NCI-H128 (cell line): Measurements from ENCODE around the gene ACAP2.
"Not testable (repeated sequence)": the region's sequence is repeated elsewhere in the genome, so short reads cannot be mapped to it uniquely, and the experiment has no call there.

Experiments
- DNase-seq: peaks from one replicate; lab custom pipeline; 2025; ENCODE audit not compliant: unreplicated experiment; lab: John Stamatoyannopoulos, UW

Gene ACAP2

DNA sequence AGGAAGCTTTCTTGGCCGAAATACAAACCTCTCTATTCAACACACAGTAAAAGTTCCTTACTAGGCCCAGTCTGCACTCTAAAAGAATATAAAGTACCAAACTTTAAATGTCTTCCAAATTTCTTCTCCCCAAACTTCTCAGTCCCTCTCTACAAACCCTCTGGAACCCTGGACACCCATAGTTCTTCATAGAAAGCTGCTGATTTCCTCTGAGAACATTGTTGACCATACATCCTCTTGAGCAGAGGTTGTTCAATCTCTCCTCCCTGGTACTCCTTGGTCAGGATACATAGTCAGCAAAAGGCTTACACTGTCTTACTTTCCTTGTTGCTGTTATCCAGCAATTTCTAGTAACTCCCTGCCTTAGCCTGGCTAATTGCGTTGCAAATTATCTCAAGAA, 3.1 kb upstream of the ACAP2 start:
- DNase-seq = no peak

DNA sequence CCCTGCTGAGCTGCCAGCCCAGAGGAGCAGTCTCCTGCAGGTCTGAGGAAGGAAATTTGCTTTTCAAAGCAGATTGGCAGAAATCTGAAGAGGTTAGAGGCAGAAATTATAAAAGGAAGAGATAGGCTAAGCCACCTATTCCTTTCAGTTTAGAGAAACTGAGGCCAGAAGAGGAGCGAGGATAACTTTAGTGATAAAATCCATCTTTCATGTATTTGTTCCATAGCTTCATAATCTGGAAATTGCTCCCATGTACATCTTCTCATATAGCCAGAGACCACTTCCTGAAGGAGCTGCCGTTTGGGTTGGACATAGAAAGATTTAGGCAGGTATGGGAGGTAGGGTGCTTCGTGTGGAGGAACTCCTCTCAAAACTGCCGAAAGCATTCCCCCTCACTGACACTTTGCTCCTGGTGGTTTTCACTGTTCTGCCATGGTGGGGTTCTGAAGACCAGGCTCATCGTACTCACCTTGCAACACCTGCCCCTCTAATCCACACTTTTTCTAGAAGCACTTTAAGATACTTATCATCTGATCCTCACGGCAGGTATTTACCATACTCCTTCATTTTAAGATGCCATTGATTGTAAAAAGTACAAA, 670 bp upstream of the ACAP2 start:
- DNase-seq = no peak

DNA sequence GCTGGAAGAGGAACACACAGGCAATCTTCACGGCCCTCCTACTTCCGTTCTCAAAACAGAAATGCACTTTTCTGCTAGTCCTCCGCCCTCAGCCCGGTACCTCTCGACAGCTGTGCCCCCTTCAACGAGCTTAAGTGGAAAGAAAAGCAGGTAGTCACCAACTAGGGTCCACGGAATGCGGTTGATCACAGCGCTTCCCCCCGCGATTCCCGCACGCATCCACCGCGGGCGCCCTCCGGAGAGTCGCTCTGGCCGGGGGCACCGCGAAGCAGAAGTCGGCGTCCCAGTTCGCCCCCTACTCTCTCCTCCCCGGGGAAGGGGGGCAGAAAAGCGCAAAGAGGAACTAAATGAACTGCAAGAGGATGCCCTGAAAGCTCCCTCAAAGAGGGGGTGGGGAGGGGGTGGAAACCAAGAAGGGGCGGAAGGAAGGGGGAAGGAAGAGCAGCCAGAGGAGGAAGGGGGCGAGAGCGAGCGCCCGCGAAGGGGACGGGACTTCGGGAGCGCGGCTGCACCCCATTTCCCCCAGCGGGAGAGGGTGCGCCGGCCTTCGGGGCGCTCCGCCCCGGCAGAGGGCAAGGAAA, 738 bp downstream of the ACAP2 start:
- peak; percentile 15 for DNase-seq

DNA sequence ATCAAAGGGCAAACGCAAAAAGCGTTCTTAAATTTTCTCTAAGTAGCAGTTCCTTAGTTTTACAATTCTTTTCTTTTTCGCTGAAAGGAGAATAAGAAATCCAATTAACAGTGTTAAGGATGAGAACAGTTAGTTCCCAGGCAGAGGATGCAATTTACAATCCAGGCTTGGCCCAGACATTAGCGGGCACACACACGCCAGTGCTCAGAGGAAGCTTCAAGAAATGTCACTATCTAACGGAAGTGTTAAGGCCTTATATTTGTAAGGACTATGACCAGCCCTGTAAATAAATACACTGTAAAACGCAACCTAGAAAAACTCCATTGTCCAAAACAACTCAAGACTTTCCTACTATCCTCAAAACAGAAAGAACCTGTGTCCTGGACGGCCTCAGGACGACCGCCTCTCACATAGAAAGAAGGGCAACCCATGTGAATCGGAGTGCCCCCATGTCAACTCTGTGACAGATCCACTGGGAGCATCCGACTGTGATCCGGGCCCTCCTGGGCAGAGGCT, 1.3 kb downstream of the ACAP2 start:
- DNase-seq = no peak

DNA sequence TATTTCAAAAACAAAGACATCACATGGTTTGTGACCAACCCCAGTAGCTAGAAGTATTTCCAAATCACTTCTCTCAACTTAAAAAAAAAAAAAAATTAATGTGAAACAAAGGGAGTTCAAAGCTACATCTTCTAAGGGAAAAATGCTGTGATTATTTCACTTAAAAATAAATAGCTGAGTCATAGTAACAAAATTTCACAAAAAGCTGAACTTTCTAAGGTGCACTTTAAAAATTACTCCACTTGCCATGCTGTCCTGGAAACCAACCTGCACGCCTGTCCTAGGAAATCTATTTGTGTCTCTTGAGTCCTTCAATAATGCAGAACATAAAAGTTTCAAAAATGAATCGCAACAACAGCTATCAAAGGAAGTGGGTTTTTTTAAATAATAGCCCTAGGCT, 1.8 kb downstream of the ACAP2 start:
- DNase-seq = no peak

DNA sequence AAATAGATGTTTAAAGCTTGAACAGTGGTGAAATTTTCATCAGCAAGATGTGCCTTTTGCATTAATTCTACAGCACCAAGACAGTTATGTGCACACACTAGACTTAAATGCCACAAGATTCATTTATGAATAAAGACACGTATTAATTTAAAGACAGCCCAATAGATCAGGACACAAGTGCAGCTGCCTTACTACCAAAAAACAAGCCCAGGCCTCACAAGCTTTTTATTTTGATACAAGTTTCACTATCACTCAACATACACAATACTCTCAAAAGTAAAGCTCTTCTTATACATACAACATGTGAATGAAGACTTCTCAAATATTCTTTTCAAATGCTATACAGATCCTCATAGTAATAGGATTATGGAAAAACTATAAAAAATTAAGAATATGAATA, 2.4 kb downstream of the ACAP2 start:
- DNase-seq = no peak

DNA sequence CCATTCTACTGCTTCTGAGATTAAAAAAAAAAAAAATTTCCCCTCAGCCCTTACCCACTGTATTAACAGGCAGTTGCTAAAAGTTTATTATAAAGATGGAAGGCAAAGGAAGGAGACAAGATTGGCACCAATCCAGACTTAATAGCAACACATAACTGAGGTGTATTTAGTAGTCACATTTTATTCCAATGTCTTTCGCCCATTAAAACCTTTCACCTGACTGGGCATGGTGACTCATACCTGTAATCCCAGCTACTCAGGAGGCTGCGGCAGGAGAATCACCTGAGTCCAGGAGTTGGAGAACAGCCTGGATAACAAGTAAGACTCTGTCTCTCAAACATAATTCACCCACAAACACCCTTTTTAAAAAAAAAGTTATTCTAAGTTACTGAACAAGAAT, 4.4 kb downstream of the ACAP2 start:
- DNase-seq = no peak

DNA sequence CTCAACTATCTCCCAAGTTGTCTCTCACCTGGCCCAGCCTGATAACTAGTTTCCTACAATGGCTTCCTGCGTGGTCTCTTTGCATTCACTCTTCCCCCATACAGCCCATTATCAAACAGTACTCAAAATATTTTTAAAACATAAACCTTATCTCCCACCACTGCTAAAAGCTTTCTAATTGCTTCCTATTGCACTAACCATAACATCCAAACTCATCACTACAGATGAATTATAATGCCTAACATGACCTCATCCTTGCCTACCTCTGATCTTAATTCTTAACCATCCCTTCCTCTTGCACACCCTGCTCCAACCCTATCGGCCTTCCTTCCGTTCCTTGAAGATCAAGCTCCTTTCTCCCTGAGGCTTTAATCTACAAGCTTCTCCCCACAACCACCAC, 17.0 kb downstream of the ACAP2 start:
- DNase-seq = no peak

DNA sequence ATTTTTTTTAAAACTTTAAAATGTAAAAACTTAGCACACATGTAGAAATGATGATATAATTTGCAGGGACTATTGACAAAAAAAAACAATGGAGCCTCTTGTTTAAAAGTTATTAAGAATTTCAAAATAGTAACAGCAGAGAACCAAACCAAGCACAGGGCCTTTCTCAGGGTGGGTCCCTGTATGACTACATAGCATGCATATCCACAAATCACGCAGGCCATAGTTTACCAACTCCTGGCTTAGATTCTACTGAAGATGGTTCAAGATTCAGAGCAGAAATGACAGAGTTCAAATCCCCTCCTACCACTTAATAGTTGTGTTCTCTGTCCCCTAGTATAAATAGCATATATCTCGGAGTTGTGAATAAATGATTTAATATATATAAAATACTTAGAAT, 19.0 kb downstream of the ACAP2 start:
- DNase-seq = no peak

DNA sequence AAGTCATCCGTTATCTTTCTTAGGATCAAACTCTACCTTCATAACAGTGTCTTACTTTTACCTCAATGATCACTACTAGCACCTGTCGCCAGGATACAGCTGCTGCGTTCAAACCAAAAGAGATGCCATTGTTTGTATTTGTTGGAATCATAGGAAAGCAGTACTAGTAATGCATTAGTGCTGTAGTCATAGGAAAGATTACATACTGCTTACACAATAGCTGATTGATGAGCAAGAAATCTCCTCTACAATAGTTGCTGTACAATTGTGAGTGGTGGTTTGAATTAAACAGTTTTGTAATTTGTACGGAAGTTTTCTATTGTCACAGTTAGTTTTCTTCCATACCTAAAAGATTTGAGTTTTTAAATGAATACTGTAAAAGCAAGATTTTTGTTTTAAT, 21.4 kb downstream of the ACAP2 start:
- no peak for DNase-seq

DNA sequence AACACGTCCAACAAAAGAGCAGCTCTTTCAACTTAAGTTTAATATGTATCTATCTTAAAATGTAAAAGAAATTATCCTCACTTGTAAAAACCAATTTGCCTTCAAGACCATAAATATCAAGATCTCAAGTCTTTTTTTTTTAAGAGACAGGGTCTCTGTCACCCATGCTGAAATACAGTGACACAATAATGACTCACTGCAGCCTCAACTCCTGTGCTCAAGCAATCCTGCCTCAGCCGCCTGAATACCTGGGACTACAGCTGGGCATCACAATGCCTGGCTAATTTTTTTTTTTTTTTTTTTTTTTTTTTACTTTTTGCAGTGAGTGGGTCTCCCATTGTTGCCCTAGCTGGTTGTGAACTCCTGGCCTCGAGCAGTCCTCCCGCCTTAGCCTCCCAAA, 26.0 kb downstream of the ACAP2 start:
- no peak for DNase-seq

DNA sequence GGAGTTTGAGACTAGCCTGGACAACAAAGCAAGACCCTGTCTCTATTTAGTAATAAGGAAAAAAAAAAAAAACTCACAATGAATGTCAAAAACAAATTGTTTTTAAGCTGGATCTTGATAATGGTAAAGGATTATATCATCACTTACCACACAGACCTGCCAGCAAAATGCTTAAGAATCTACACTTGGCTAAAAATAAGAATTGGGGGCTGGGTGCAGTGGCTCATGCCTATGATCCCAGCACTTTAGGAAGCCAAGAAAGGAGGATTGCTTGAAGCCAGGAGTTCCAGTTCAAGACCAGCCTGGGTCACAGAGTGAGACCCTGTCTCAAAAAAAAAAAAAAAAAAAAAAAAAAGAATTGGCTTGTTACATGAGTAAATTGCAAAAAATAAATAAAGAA, 31.0 kb downstream of the ACAP2 start:
- DNase-seq = no peak

DNA sequence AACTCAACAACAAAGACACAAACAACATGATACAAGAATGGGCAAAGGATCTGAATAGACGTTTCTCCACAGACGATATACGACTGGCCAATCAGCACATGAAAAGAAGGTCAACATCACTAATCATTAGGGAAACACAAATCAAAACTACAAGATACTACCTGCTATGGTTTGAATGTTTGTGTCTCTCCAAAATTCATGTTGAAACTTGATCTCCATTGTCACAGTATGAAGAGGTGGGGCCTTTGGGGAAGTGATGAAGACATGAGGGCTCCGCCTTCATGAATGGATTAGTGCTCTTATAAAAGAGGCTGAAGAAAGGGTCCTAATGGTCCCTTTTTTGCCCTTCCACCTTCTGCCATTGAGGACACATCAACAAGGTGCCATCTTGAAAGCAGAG, 32.3 kb downstream of the ACAP2 start:
- no peak for DNase-seq

DNA sequence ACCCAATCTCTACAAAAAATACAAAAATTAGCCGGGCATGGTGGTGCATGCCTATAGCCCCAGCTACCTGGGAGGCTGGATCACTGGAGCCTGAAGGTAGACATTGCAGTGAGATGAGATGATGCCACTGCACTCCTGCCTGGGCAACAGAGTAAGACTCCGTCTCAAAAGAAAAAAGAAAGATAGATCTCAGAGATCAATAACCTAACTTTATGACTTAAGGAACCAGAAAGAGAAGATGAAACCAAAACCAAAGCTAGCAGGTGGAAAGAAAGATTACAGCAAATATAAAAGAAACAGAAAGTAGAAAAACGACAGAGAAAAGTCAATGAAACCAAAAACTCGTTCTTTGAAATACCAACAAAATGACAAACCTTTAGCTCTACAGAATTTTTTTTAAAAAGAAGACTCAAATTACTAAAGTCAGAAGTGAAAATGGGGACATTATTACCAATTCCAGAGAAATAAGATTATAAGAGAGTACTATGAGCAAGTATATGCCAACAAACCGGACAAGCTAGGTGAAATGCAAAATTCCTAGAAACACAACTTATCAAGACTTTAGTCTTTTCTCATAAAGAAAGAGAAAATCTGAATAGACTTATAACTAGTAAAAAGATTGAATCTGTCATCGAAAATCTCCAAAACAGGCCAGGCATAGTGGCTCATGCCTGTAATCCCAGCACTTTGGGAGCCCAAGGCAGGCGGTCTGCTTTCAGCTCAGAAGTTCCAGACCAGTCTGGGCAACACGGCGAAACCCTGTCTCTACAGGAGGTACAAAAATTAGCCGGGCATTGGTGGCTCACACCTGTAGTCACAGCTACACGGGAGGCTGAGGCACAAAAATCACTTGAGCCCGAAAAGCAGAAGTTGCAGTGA, 35.0 kb downstream of the ACAP2 start:
- no peak for DNase-seq

DNA sequence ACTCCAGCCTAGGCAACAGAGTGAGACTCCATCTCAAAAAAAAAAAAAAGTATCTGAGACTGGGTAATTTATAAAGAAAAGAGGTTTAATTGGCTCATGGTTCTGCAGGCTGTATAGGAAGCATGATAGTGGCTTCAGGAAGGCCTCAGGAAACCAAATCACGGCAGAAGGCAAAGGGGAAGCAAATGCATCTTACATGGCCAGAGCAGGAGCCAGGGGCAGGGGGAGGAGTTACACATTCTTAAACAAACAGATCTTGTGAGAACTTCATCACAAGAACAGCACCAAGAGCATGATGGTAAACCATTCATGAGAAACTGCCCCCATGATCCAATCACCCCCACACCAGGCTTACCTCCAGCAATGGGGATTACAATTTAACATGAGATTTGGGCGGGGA, 37.2 kb downstream of the ACAP2 start:
- no peak for DNase-seq

DNA sequence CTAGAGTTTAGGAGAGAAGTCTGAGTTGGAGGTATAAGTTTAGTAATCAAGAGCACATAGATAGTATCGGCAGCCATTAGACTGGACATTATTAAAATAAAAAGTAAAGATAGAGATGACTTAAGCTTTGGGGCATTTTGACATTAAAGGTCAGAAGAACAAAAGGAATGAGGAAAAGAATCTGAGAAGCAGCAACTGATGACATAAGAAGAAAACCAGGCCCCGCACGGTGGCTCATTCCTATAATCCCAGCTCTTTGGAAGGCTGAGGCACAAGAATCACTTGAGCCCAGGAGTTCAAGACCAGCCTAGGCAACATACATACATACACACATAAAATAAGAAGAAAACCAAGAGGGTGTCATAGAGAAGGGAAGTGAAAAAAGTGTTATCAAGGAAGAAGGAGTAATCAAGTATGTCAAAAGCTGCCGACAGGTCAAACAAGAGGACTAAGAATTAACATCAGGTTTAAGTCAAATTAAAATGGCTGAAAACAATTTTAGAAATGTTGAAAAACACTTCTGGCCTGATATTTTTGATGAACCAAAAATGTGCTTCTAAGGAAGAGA, 38.9 kb downstream of the ACAP2 start:
- DNase-seq = no peak

DNA sequence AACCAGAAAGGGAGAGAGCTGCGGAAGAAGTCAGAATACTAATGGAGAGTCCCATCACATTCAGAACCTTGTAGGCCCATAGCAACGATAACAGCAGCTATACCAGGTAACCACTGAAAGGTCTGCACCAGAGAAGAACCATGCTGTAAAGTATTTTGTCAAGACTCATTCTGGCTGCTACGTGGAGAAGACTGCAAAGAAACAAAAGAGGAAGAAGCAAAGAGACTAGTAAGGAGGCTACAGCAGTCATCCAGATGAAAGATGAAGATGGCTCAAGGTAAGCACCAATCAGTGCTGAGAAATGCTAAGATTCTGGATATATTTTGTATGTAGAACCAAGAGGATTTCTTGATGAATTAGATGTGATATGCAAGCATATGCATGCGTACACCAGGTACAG, 39.6 kb downstream of the ACAP2 start:
- no peak for DNase-seq

DNA sequence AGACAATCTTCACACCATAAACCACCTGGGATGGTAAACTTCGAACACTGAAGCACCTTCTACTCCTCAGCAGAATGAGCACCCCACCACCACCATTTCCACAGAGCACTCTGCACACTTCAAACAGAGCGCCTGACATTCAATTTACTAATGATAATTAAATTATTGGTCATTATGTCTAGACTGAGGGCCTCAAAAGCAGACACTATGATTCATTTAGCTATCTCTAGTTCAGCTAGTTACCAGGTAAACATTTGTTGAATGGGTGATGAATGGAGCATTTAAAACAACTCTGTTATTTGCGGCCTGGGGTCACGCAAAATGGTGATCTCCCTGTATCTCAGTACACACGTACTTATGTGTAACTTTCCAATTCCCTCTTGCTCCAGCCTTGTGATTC, 40.9 kb downstream of the ACAP2 start:
- no peak for DNase-seq

DNA sequence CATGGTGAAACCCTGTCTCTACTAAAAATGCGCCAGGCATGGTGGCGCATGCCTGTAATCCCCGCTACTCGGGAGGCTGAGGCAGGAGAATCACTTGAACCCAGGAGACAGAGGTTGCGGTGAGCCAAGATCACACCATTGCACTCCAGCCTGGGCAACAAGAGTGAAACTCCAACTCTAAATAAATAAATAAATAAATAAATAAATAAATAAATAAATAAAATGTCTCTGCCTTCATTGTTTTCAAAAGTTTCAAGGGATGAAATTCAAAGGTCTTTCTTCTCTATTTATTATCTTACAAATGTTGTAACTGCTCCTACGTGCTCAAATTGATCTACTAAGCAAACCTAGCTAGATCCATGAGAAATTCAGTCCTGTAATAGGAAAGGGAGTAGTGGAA, 44.4 kb downstream of the ACAP2 start:
- DNase-seq = not testable (repeated sequence)

DNA sequence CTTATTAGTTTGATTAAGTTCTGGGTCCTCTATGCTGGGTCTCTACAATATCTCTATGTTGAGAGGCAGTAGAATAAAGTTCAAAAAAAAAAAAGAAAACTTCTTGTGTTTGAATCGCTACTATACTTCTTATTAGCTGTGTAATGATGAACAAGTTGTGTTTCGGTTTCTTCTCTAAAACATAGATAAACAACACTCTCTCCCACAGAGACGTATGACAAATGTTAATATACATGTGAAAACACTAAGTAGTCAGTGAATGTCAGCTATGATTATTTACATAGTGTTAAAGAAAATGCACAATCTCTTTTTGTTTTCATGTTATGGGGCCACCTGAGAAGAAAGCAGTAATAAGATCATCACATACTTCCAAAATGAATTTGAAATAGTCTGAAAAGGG, 45.3 kb downstream of the ACAP2 start:
- DNase-seq = no peak

DNA sequence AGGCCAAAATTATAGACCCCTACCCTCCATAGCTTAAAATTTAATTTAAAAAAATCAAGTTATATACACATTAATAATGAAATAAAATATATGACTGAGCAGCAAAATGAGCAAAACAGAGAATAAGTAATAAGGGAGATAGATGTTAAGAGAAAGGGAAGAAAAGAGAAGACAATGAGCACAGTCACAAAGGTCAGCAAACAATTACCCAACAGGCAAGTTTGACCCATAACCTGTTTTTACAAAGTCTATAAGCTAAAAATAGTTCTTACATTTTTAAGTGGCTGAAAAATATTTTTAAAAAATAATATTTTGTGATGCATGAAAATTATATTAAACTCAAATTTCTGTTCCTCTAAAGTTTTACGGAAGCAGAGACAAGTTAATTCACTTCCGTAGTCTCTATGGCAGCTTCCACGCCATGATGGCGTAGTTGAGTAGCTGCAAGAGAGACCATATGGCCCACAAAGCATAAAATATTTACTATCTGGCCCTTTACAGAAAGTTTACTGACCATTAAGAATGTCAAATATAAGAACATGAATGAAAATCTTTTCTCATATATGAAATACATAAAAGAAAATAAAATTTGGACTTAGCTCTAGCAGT, 47.5 kb downstream of the ACAP2 start:
- DNase-seq = no peak

DNA sequence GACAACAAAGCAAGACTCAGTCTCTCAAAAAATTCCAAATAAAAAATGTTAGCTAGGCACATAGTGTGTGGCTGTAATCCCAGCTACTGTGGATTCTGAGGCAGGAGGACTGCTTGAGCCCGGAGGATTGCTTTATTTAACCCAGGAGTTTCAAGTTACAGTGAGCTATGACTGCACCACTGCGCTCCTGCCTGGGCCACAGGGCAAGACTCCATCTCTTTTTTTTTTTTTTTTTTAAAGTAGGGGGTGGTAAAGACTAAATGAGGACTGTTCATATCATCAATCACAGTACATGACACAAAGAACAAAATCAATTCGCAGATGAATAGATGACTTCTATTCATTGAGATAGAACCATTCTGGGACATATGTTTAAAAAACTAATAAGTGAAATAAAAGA, 48.1 kb downstream of the ACAP2 start:
- no peak for DNase-seq
